WTC11 (cell line): ENCODE results near the gene DCXR. TPM values are rescaled to one million over a fixed set of nuclear protein-coding genes. Genes with fewer than 3 reads are reported as not detected.

ENCODE experiments used
- ATAC-seq: fragments of 200-7000 bp; cut with Tn5 transposase; 2 replicates; pipeline ENCODE4 v1.10.0; 2021; ENCODE audit warnings: mild to moderate bottlenecking, moderate library complexity
- CTCF ChIA-PET: fragments of 300-600 bp; sonication (Branson Sonifier 250); formaldehyde crosslinking; loops from one replicate; lab custom pipeline; 2021; ENCODE audit warnings: antibody characterized with exemption; lab: Charles Lee
- POLR2A ChIA-PET: fragments of 350-600 bp; sonication (Branson Sonifier 250); formaldehyde crosslinking; loops from one replicate; lab custom pipeline; 2021; ENCODE audit warnings: antibody characterized with exemption; lab: Charles Lee
- DNase-seq: peaks from one replicate; pipeline ENCODE4 v3.0.0; 2021; ENCODE audit warnings: low spot score
- H3K27ac Mint-ChIP-seq: 2 replicates; pipeline ENCODE4 v1.8.0; 2021; ENCODE audit warnings: mixed read lengths
- H3K27me3 Mint-ChIP-seq: 2 replicates; pipeline ENCODE4 v1.8.0; 2021; ENCODE audit warnings: low read depth, mild to moderate bottlenecking, moderate library complexity, mixed read lengths
- H3K36me3 Mint-ChIP-seq: 2 replicates; pipeline ENCODE4 v1.8.0; 2021; ENCODE audit warnings: mixed read lengths
- H3K4me1 Mint-ChIP-seq: 2 replicates; pipeline ENCODE4 v1.8.0; 2022; ENCODE audit warnings: mixed read lengths
- H3K4me3 Mint-ChIP-seq: 2 replicates; pipeline ENCODE4 v1.8.0; 2021; ENCODE audit warnings: mild to moderate bottlenecking, moderate library complexity, mixed read lengths
- H3K9me3 Mint-ChIP-seq: 2 replicates; pipeline ENCODE4 v1.8.0; 2021; ENCODE audit warnings: mixed read lengths
- E2F4 ChIP-seq: sonication (generic); formaldehyde crosslinking; IDR thresholded peaks from 2 replicates; pipeline ENCODE4 v1.8.1; 2022; ENCODE audit warnings: low read depth, mild to moderate bottlenecking, moderate library complexity, missing genetic modification reagents, borderline replicate concordance
- ELF4 ChIP-seq: sonication (generic); formaldehyde crosslinking; IDR thresholded peaks from 2 replicates; pipeline ENCODE4 v1.8.1; 2022; ENCODE audit warnings: low read depth, mild to moderate bottlenecking, moderate library complexity, missing genetic modification reagents
- ERG ChIP-seq: fragments of 250-450 bp; sonication (Bioruptor Pico); IDR thresholded peaks from 2 replicates; pipeline ENCODE4 v1.8.0; 2021; ENCODE audit warnings: mild to moderate bottlenecking
- ETV6 ChIP-seq: sonication (generic); formaldehyde crosslinking; IDR thresholded peaks from 2 replicates; pipeline ENCODE4 v1.8.1; 2022; ENCODE audit warnings: mild to moderate bottlenecking, missing genetic modification reagents
- ZNF396 ChIP-seq: fragments of 250-450 bp; sonication (Bioruptor Pico); IDR thresholded peaks from 2 replicates; pipeline ENCODE4 v1.8.0; 2021; ENCODE audit warnings: mild to moderate bottlenecking, moderate library complexity, borderline replicate concordance
- ZNF532 ChIP-seq: fragments of 250-450 bp; sonication (Bioruptor Pico); IDR thresholded peaks from 2 replicates; pipeline ENCODE4 v1.9.0; 2021; ENCODE audit warnings: mild to moderate bottlenecking, borderline replicate concordance
- total RNA-seq: library from RNA; stranded (reverse); gene quantifications from 3 replicates; pipeline ENCODE4 v1.2.3, GENCODE V29; 2021
- TF ChIP-seq, protein P1 (sequence below): sonication (generic); formaldehyde crosslinking; IDR thresholded peaks from 2 replicates; pipeline ENCODE4 v1.8.1; 2023; ENCODE audit warnings: mild to moderate bottlenecking, missing genetic modification reagents, borderline replicate concordance

DCXR gene
- total RNA-seq, 1 experiment from 2014 or later, result 130 TPM

- H3K27ac Mint-ChIP-seq, result no peak overlapping the region
- CTCF ChIA-PET, result interaction anchor here (5.7 kb wide), 1 partner anchor 14 kb away, joined by 119 read pairs; the partner anchor contains the start of genes CENPX and LRRC45
- H3K4me3 Mint-ChIP-seq, result peak overlapping the region; percentile 65
Observed at GRCh38 chr17:82033359-82034085, 4.0 kb downstream of the DCXR start.

More at GRCh38 chr17:82033359-82034085, 4.0 kb downstream of the DCXR start:
- DNase-seq, result no peak
- TF ChIP-seq ELF4 (CRISPR knock-in tag) (no peak), ERG (CRISPR knock-in tag) (no peak), ZNF532 (CRISPR knock-in tag) (no peak), E2F4 (CRISPR knock-in tag) (no peak), ETV6 (no peak), ZNF396 (no peak)
- TF ChIP-seq, protein P1, sequence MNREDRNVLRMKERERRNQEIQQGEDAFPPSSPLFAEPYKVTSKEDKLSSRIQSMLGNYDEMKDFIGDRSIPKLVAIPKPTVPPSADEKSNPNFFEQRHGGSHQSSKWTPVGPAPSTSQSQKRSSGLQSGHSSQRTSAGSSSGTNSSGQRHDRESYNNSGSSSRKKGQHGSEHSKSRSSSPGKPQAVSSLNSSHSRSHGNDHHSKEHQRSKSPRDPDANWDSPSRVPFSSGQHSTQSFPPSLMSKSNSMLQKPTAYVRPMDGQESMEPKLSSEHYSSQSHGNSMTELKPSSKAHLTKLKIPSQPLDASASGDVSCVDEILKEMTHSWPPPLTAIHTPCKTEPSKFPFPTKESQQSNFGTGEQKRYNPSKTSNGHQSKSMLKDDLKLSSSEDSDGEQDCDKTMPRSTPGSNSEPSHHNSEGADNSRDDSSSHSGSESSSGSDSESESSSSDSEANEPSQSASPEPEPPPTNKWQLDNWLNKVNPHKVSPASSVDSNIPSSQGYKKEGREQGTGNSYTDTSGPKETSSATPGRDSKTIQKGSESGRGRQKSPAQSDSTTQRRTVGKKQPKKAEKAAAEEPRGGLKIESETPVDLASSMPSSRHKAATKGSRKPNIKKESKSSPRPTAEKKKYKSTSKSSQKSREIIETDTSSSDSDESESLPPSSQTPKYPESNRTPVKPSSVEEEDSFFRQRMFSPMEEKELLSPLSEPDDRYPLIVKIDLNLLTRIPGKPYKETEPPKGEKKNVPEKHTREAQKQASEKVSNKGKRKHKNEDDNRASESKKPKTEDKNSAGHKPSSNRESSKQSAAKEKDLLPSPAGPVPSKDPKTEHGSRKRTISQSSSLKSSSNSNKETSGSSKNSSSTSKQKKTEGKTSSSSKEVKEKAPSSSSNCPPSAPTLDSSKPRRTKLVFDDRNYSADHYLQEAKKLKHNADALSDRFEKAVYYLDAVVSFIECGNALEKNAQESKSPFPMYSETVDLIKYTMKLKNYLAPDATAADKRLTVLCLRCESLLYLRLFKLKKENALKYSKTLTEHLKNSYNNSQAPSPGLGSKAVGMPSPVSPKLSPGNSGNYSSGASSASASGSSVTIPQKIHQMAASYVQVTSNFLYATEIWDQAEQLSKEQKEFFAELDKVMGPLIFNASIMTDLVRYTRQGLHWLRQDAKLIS (CRISPR knock-in tag), result no peak
- POLR2A ChIA-PET, result no interaction called here
- Mint-ChIP-seq H3K4me1 (peaks cover 20% of the 10 kb centered on the region), H3K9me3 (no peaks in the 10 kb centered on the region), H3K27me3 (peaks cover 4% of the 10 kb centered on the region; the same call in 1 of the 2 replicates), H3K36me3 (0 out of 2 replicates have a peak, but pooled peaks cover 6% of the 10 kb centered on the region)
- no peak for ATAC-seq
